ENCODE measurements around the gene PRPH. TPM values are rescaled to one million over a fixed set of nuclear protein-coding genes. Genes with fewer than 3 reads are reported as not detected.
A peak's percentile ranks its signal among the peaks of the same experiment; 100 is the strongest.

The PRPH gene
- total and polyA plus RNA-seq, 9 of the 15 experiments (the other 6 are each of a cell fraction or from before 2014, with no cell fraction given) = 0.27 to 1.9 (median 1.3) TPM; not detected in 1

DNA sequence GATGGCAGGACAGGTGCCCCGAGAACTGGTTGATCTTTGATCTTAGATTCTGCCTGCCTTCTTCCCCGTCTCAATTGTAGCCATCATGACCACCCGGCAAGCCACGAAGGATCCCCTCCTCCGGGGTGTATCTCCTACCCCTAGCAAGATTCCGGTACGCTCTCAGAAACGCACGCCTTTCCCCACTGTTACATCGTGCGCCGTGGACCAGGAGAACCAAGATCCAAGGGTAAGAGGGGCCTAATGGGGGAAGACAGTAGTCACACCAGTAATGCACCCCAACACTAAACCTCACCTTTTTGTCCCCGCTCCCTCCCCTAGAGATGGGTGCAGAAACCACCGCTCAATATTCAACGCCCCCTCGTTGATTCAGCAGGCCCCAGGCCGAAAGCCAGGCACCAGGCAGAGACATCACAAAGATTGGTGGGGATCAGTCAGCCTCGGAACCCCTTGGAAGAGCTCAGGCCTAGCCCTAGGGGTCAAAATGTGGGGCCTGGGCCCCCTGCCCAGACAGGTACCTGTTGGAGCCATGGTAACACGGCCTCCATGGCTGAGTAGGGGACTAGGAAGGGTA, 28.7 kb downstream of the PRPH start (continued):
- no peak for TF ChIP-seq REST (IDR thresholded peaks at IDR 0.05; ENCODE audit: borderline replicate concordance)
- TF ChIP-seq REST (CRISPR knock-in tag; IDR thresholded peaks at IDR 0.05; ENCODE audit: low read depth) = no peak
- 0 out of 2 replicates have a peak, but pooled peaks have one; percentile 18 for TF ChIP-seq ZNF511 (CRISPR knock-in tag; IDR thresholded peaks at IDR 0.05)
- TF ChIP-seq NFXL1 (CRISPR knock-in tag; IDR thresholded peaks at IDR 0.05) = no peak
- TF ChIP-seq ZNF23 (CRISPR knock-in tag; IDR thresholded peaks at IDR 0.05) = no peak
- no peak for TF ChIP-seq SMARCC2 (IDR thresholded peaks at IDR 0.05; ENCODE audit: low read depth)
- 0 out of 2 replicates have a peak, but pooled peaks have one; percentile 10 for TF ChIP-seq NKRF (IDR thresholded peaks at IDR 0.05; ENCODE audit: borderline replicate concordance)
- TF ChIP-seq, protein P1, sequence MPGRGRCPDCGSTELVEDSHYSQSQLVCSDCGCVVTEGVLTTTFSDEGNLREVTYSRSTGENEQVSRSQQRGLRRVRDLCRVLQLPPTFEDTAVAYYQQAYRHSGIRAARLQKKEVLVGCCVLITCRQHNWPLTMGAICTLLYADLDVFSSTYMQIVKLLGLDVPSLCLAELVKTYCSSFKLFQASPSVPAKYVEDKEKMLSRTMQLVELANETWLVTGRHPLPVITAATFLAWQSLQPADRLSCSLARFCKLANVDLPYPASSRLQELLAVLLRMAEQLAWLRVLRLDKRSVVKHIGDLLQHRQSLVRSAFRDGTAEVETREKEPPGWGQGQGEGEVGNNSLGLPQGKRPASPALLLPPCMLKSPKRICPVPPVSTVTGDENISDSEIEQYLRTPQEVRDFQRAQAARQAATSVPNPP (IDR thresholded peaks at IDR 0.05; ENCODE audit: borderline replicate concordance, insufficient read depth, insufficient read length) = no peak
- TF ChIP-seq HDAC2 (IDR thresholded peaks at IDR 0.05) = peak; percentile 4; the same call in 1 of the 2 replicates
- no peak for TF ChIP-seq KLF16 (IDR thresholded peaks at IDR 0.05)
- TF ChIP-seq, protein P2, sequence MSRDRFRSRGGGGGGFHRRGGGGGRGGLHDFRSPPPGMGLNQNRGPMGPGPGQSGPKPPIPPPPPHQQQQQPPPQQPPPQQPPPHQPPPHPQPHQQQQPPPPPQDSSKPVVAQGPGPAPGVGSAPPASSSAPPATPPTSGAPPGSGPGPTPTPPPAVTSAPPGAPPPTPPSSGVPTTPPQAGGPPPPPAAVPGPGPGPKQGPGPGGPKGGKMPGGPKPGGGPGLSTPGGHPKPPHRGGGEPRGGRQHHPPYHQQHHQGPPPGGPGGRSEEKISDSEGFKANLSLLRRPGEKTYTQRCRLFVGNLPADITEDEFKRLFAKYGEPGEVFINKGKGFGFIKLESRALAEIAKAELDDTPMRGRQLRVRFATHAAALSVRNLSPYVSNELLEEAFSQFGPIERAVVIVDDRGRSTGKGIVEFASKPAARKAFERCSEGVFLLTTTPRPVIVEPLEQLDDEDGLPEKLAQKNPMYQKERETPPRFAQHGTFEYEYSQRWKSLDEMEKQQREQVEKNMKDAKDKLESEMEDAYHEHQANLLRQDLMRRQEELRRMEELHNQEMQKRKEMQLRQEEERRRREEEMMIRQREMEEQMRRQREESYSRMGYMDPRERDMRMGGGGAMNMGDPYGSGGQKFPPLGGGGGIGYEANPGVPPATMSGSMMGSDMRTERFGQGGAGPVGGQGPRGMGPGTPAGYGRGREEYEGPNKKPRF (IDR thresholded peaks at IDR 0.05; ENCODE audit: low read depth, low read length) = no peak

Data from K562 (cell line).